ENCODE data around the gene HECW1. TPM values are rescaled to one million over a fixed set of nuclear protein-coding genes. Genes with fewer than 3 reads are reported as not detected.

Gene HECW1
- total and polyA plus RNA-seq, 2 of the 8 experiments (the other 6 are each of a cell fraction or from before 2014, with no cell fraction given): 2.9 to 12.7 TPM

- H3K79me1 ChIP-seq (ENCODE audit: low read depth, low read length): no peaks in the 10 kb centered on the region
- H3K14ac ChIP-seq (ENCODE audit: insufficient read length): no peak overlapping the region
- no peak overlapping the region for H3K27ac ChIP-seq (ENCODE audit: low read depth, low read length)
- no peak overlapping the region for H3K56ac ChIP-seq (replicated peaks; ENCODE audit: insufficient read length, low read depth, low read length)
- H2AFZ ChIP-seq (ENCODE audit: low read length): 0 out of 2 replicates have a peak overlapping the region, but pooled peaks have one; percentile 49
- ChIA-PET POLR2A (ENCODE audit: partially characterized antibody) (no interaction called here), CTCF (ENCODE audit: partially characterized antibody) (interaction anchor here (0.6 to 0.7 kb wide), 2 partner anchors 13 to 204 kb away, joined by 4 read pairs; no protein-coding TSS in a partner anchor)
- H3K27me3 ChIP-seq (replicated peaks in 1 of 4; ENCODE audit: control insufficient read depth in 3 of 4, extremely low read depth in 1 of 4, insufficient read depth in 3 of 4, low read length in 3 of 4): no peaks in the 10 kb centered on the region
- TF ChIP-seq USF2 (IDR thresholded peaks at IDR 0.05; ENCODE audit: low read length) (no peak), EZH2 (IDR thresholded peaks at IDR 0.05; ENCODE audit: low read depth, low read length, severe bottlenecking) (no peak), POU5F1 (IDR thresholded peaks at IDR 0.05; ENCODE audit: low read depth, low read length) (no peak), TBP (IDR thresholded peaks at IDR 0.05; ENCODE audit: low read depth, low read length) (no peak), SUZ12 (IDR thresholded peaks at IDR 0.05; ENCODE audit: low read length) (no peak), CHD2 (IDR thresholded peaks at IDR 0.05; ENCODE audit: low read length) (no peak), PHF8 (conservative IDR thresholded peaks at IDR 0.05; ENCODE audit: low read depth, low read length) (no peak), EP300 (IDR thresholded peaks at IDR 0.05; ENCODE audit: borderline replicate concordance in 1 of 2, low read depth in 2 of 2, low read length in 2 of 2) (no peak), GTF2F1 (IDR thresholded peaks at IDR 0.05; ENCODE audit: borderline replicate concordance, low read depth, low read length) (no peak), CTBP2 (IDR thresholded peaks at IDR 0.05; ENCODE audit: borderline replicate concordance, insufficient read depth, insufficient read length, low read length) (no peak), SP2 (IDR thresholded peaks at IDR 0.05; ENCODE audit: low read length) (no peak)
- H4K20me1 ChIP-seq (replicated peaks in 1 of 2; ENCODE audit: control insufficient read depth in 1 of 2, insufficient read depth in 2 of 2, low read length in 2 of 2): no peaks in the 10 kb centered on the region
- no peak overlapping the region for H4K91ac ChIP-seq (replicated peaks; ENCODE audit: insufficient read length, low read length)
- H3K4me3 ChIP-seq (ENCODE audit: extremely low read depth in 1 of 4, insufficient read depth in 2 of 4, low read depth in 3 of 4, low read length in 4 of 4): no peak overlapping the region
- peaks cover 0 to 3% (median 1%) of the 10 kb centered on the region in 4 experiments; a peak in 2 of 7 replicates for H3K4me1 ChIP-seq (replicated peaks in 1 of 4; ENCODE audit: control insufficient read depth in 3 of 4, insufficient read depth in 4 of 4, low read length in 3 of 4)
- no peak overlapping the region for H3K23ac ChIP-seq (ENCODE audit: insufficient read length)
- H4K5ac ChIP-seq (ENCODE audit: insufficient read length, low read depth, low read length): no peak overlapping the region
- no peak overlapping the region for H3K18ac ChIP-seq (ENCODE audit: extremely low read depth, low read length)
- no peaks in the 10 kb centered on the region for H3K36me3 ChIP-seq (ENCODE audit: control insufficient read depth in 2 of 4, insufficient read depth in 4 of 4, low read length in 3 of 4)
- H2BK20ac ChIP-seq (ENCODE audit: low read length): no peak overlapping the region
- H2BK12ac ChIP-seq (ENCODE audit: low read depth, low read length): no peak overlapping the region; the same call in 1 of the 2 replicates
- DNase-seq (ENCODE audit: low read depth in 1 of 2, low spot score in 2 of 2) (no peak), FAIRE-seq (no peak)
- no peaks in the 10 kb centered on the region for H3K23me2 ChIP-seq (ENCODE audit: low read depth, low read length)
- no peak overlapping the region for H2BK5ac ChIP-seq (ENCODE audit: low read depth, low read length)
- H3K9ac ChIP-seq (replicated peaks in 1 of 4; ENCODE audit: extremely low read depth in 1 of 4, low read depth in 3 of 4, low read length in 3 of 4): no peak overlapping the region
- H3K4ac ChIP-seq (replicated peaks; ENCODE audit: insufficient read length, low read depth, low read length): no peak overlapping the region
- H3K4me2 ChIP-seq (ENCODE audit: insufficient read depth in 1 of 2, low read depth in 2 of 2, low read length in 2 of 2): no peak overlapping the region
- no peaks in the 10 kb centered on the region for H3K9me3 ChIP-seq (ENCODE audit: insufficient read depth in 2 of 2, low read depth in 1 of 2, low read length in 1 of 2)
- H2BK15ac ChIP-seq (ENCODE audit: low read length): 0 out of 2 replicates have a peak overlapping the region, but pooled peaks have one; percentile 83
- no peak overlapping the region for H2BK120ac ChIP-seq (replicated peaks; ENCODE audit: low read depth, low read length)
- peak overlapping the region; percentile 88; the same call in 1 of the 2 replicates for H2AK5ac ChIP-seq (ENCODE audit: low read depth, low read length)
- H4K8ac ChIP-seq (ENCODE audit: extremely low read depth, insufficient read depth, low read length): no peak overlapping the region; the same call in 1 of the 2 replicates
- H3K79me2 ChIP-seq (ENCODE audit: control insufficient read depth in 1 of 2, insufficient read depth in 2 of 2, low read length in 2 of 2): no peaks in the 10 kb centered on the region
- WGBS, 2 experiments (ENCODE audit: extremely low coverage in 1 of 2, insufficient coverage in 1 of 2, insufficient read length in 1 of 2, insufficient replicate concordance in 2 of 2, low coverage in 1 of 2, low lambda C conversion rate in 2 of 2, missing lambda C conversion rate in 1 of 2): 84% methylated on average over 4 of the region's 4 CpGs; no CpG with 5 or more reads in 1 of the 2 experiments
Observed at GRCh38 chr7:43377196-43377960, 264.9 kb downstream of the HECW1 start.

Data from H1 (cell line).